ENCODE measurements around the gene SLC22A15.

DNA sequence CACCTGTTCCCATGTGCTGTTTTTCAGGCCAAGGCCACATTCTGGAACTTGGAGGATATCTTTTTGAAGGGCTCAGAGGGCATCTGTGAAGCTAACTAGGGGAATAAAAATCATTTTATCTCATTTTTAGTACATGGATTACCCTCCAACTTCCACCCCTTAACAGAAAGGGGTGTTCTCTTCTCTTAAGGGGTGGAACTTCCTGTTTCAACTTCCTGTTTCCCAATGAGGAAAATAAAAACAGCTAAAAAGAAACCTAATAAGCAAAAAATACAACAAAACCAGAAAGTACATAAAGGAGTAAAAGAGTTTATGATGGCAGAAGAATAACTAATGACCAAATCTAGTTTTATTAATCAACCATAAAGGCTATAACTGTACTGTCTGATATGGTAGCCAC, 24.8 kb upstream of the SLC22A15 start:
- no peak for TF ChIP-seq POLR2AphosphoS5 (IDR thresholded peaks at IDR 0.05; ENCODE audit: low read depth)
- TF ChIP-seq, protein P1, sequence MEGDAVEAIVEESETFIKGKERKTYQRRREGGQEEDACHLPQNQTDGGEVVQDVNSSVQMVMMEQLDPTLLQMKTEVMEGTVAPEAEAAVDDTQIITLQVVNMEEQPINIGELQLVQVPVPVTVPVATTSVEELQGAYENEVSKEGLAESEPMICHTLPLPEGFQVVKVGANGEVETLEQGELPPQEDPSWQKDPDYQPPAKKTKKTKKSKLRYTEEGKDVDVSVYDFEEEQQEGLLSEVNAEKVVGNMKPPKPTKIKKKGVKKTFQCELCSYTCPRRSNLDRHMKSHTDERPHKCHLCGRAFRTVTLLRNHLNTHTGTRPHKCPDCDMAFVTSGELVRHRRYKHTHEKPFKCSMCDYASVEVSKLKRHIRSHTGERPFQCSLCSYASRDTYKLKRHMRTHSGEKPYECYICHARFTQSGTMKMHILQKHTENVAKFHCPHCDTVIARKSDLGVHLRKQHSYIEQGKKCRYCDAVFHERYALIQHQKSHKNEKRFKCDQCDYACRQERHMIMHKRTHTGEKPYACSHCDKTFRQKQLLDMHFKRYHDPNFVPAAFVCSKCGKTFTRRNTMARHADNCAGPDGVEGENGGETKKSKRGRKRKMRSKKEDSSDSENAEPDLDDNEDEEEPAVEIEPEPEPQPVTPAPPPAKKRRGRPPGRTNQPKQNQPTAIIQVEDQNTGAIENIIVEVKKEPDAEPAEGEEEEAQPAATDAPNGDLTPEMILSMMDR (conservative IDR thresholded peaks at IDR 0.05; ENCODE audit: low read depth in 2 of 2): no peak
- TF ChIP-seq EZH2 (IDR thresholded peaks at IDR 0.05; ENCODE audit: low read depth, unreplicated experiment): no peak
- no peak for TF ChIP-seq EZH2phosphoT487 (IDR thresholded peaks at IDR 0.05; ENCODE audit: unreplicated experiment)
- TF ChIP-seq CREB1 (CRISPR knock-in tag; IDR thresholded peaks at IDR 0.05; ENCODE audit: low read depth): no peak
- TF ChIP-seq, protein P2, sequence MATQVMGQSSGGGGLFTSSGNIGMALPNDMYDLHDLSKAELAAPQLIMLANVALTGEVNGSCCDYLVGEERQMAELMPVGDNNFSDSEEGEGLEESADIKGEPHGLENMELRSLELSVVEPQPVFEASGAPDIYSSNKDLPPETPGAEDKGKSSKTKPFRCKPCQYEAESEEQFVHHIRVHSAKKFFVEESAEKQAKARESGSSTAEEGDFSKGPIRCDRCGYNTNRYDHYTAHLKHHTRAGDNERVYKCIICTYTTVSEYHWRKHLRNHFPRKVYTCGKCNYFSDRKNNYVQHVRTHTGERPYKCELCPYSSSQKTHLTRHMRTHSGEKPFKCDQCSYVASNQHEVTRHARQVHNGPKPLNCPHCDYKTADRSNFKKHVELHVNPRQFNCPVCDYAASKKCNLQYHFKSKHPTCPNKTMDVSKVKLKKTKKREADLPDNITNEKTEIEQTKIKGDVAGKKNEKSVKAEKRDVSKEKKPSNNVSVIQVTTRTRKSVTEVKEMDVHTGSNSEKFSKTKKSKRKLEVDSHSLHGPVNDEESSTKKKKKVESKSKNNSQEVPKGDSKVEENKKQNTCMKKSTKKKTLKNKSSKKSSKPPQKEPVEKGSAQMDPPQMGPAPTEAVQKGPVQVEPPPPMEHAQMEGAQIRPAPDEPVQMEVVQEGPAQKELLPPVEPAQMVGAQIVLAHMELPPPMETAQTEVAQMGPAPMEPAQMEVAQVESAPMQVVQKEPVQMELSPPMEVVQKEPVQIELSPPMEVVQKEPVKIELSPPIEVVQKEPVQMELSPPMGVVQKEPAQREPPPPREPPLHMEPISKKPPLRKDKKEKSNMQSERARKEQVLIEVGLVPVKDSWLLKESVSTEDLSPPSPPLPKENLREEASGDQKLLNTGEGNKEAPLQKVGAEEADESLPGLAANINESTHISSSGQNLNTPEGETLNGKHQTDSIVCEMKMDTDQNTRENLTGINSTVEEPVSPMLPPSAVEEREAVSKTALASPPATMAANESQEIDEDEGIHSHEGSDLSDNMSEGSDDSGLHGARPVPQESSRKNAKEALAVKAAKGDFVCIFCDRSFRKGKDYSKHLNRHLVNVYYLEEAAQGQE (IDR thresholded peaks at IDR 0.05; ENCODE audit: unreplicated experiment): no peak
- no peak for TF ChIP-seq STAT1 (IDR thresholded peaks at IDR 0.05; ENCODE audit: unreplicated experiment)
- TF ChIP-seq, protein P3, sequence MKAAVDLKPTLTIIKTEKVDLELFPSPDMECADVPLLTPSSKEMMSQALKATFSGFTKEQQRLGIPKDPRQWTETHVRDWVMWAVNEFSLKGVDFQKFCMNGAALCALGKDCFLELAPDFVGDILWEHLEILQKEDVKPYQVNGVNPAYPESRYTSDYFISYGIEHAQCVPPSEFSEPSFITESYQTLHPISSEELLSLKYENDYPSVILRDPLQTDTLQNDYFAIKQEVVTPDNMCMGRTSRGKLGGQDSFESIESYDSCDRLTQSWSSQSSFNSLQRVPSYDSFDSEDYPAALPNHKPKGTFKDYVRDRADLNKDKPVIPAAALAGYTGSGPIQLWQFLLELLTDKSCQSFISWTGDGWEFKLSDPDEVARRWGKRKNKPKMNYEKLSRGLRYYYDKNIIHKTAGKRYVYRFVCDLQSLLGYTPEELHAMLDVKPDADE (IDR thresholded peaks at IDR 0.05): no peak
- no peak for TF ChIP-seq ZNF331 (CRISPR knock-in tag; IDR thresholded peaks at IDR 0.05; ENCODE audit: low read depth)
- no peak for TF ChIP-seq JUNB (IDR thresholded peaks at IDR 0.05; ENCODE audit: unreplicated experiment)
- no peak for TF ChIP-seq NANOG (IDR thresholded peaks at IDR 0.05; ENCODE audit: borderline replicate concordance)
- no peak for TF ChIP-seq ZNF114 (CRISPR knock-in tag; IDR thresholded peaks at IDR 0.05)

Measured in GM23338 (cell line).